HG02981 (cell line): ENCODE results near the gene DNASE1L1.

Experiments
- ATAC-seq: cut with Tn5 transposase; IDR thresholded peaks from one replicate; pipeline ENCODE4 v1.9.1; 2021; ENCODE audit warnings: mild to moderate bottlenecking, moderate library complexity; ENCODE audit not compliant: unreplicated experiment

The DNASE1L1 gene

GRCh38 chrX:154353172-154353843 is 55.7 kb downstream of the DNASE1L1 start:
- no peak for ATAC-seq

GRCh38 chrX:154352466-154352865 is 56.6 kb downstream of the DNASE1L1 start:
- ATAC-seq: no peak

GRCh38 chrX:154352012-154352401 is 57.0 kb downstream of the DNASE1L1 start:
- ATAC-seq: no peak
